Parathyroid adenoma (tissue), 2 donors: Measurements from ENCODE around the gene GSK3A.

Experiments
- H2AFZ ChIP-seq: fragments of 300-600 bp; sonication (generic); one replicate; pipeline ENCODE4 v1.7.0; 2017; ENCODE audit warnings: antibody characterized with exemption, mild to moderate bottlenecking
- H3K27ac ChIP-seq: fragments of 300-600 bp; sonication (generic); one replicate; pipeline ENCODE4 v1.7.0; 2017
- H3K27me3 ChIP-seq: fragments of 300-600 bp; sonication (generic); one replicate; pipeline ENCODE4 v1.7.0; 2017; ENCODE audit warnings: low read length; ENCODE audit not compliant: control insufficient read depth, insufficient read depth
- H3K36me3 ChIP-seq: fragments of 300-600 bp; sonication (generic); one replicate; pipeline ENCODE4 v1.7.0; 2017; ENCODE audit warnings: low read length; ENCODE audit not compliant: control insufficient read depth, insufficient read depth
- H3K4me1 ChIP-seq: fragments of 300-600 bp; sonication (generic); one replicate; pipeline ENCODE4 v1.7.0; 2017; ENCODE audit warnings: control low read depth
- H3K4me2 ChIP-seq: fragments of 300-600 bp; sonication (generic); one replicate; pipeline ENCODE4 v1.7.0; 2017; ENCODE audit warnings: low read length
- H3K4me3 ChIP-seq: fragments of 300-600 bp; sonication (generic); one replicate; pipeline ENCODE4 v1.7.0; 2017; ENCODE audit warnings: low read depth, low read length
- H3K79me2 ChIP-seq: fragments of 300-600 bp; sonication (generic); one replicate; pipeline ENCODE4 v1.7.0; 2017; ENCODE audit warnings: control low read depth
- H3K9ac ChIP-seq: fragments of 300-600 bp; sonication (generic); one replicate; pipeline ENCODE4 v1.7.0; 2017; ENCODE audit warnings: mild to moderate bottlenecking
- H3K9me3 ChIP-seq: fragments of 300-600 bp; sonication (generic); one replicate; pipeline ENCODE4 v1.7.0; 2017; ENCODE audit warnings: low read length; ENCODE audit not compliant: control insufficient read depth
- TF ChIP-seq, protein P1 (sequence below): fragments of 300-600 bp; sonication (generic); IDR thresholded peaks from one replicate; pipeline ENCODE4 v1.7.0; 2017; ENCODE audit warnings: antibody characterized with exemption, mild to moderate bottlenecking
- donor health status: primary hyperparathyroidism.

Gene GSK3A

DNA sequence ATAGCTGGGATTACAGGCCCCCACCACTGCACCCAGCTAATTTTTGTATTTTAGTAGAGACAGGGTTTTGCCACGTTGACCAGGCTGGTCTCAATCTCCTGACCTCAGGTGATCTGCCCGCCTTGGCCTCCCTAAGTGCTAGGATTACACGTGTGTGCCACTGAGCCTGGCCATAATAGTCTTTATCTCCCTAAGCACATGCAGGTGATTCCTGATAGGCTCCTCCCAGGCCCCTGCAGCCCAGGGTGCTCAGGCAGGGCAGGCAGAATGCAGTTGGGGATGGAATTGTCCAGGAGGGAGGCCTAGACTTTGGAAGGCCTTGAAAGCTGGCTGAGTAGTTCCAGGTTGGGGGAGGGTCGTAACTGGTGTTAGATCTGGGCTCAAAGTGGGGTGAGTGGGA lies 13.8 kb downstream of the GSK3A start:
- no peak overlapping the region for H3K27ac ChIP-seq
- H3K79me2 ChIP-seq, result peaks cover 2% of the 10 kb centered on the region
- TF ChIP-seq, protein P1, sequence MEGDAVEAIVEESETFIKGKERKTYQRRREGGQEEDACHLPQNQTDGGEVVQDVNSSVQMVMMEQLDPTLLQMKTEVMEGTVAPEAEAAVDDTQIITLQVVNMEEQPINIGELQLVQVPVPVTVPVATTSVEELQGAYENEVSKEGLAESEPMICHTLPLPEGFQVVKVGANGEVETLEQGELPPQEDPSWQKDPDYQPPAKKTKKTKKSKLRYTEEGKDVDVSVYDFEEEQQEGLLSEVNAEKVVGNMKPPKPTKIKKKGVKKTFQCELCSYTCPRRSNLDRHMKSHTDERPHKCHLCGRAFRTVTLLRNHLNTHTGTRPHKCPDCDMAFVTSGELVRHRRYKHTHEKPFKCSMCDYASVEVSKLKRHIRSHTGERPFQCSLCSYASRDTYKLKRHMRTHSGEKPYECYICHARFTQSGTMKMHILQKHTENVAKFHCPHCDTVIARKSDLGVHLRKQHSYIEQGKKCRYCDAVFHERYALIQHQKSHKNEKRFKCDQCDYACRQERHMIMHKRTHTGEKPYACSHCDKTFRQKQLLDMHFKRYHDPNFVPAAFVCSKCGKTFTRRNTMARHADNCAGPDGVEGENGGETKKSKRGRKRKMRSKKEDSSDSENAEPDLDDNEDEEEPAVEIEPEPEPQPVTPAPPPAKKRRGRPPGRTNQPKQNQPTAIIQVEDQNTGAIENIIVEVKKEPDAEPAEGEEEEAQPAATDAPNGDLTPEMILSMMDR, result no peak
- H2AFZ ChIP-seq, result no peak overlapping the region
- no peaks in the 10 kb centered on the region for H3K36me3 ChIP-seq
- no peaks in the 10 kb centered on the region for H3K27me3 ChIP-seq
- no peaks in the 10 kb centered on the region for H3K4me1 ChIP-seq
- H3K4me3 ChIP-seq, result no peak overlapping the region
- no peaks in the 10 kb centered on the region for H3K9me3 ChIP-seq
- H3K4me2 ChIP-seq, result no peak overlapping the region
- H3K9ac ChIP-seq, result no peak overlapping the region

- peaks cover 15% of the 10 kb centered on the region for H3K79me2 ChIP-seq
- H2AFZ ChIP-seq, result no peak overlapping the region
- no peak overlapping the region for H3K27ac ChIP-seq
- no peak overlapping the region for H3K4me2 ChIP-seq
- no peaks in the 10 kb centered on the region for H3K36me3 ChIP-seq
- H3K4me1 ChIP-seq, result no peaks in the 10 kb centered on the region
- no peaks in the 10 kb centered on the region for H3K9me3 ChIP-seq
- TF ChIP-seq, protein P1, result no peak
- no peaks in the 10 kb centered on the region for H3K27me3 ChIP-seq
- no peak overlapping the region for H3K4me3 ChIP-seq
- H3K9ac ChIP-seq, result no peak overlapping the region
Observed at GRCh38 chr19:42226886-42227285, 15.5 kb downstream of the GSK3A start.

DNA sequence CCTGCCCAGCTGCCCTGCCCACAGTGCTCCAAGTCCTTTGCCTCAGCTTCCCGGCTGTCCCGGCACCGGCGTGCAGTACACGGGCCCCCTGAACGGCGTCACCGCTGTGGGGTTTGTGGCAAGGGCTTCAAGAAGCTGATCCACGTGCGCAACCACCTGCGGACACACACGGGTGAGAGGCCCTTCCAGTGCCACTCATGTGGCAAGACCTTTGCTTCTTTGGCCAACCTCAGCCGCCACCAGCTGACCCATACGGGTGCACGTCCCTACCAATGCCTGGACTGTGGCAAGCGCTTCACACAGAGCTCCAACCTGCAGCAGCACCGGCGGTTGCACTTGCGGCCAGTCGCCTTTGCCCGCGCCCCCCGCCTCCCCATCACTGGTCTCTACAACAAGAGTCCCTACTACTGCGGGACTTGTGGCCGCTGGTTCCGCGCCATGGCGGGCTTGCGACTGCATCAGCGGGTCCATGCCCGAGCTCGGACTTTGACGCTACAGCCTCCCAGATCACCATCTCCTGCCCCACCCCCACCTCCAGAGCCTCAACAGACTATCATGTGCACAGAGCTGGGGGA lies 16.6 kb downstream of the GSK3A start:
- Histone ChIP-seq H3K36me3 (no peaks in the 10 kb centered on the region), H3K9ac (no peak overlapping the region), H3K27ac (no peak overlapping the region), H3K27me3 (no peaks in the 10 kb centered on the region), H3K4me3 (no peak overlapping the region), H3K9me3 (no peaks in the 10 kb centered on the region), H3K4me2 (no peak overlapping the region), H3K4me1 (peaks cover 3% of the 10 kb centered on the region), H3K79me2 (peaks cover 23% of the 10 kb centered on the region), H2AFZ (no peak overlapping the region)
- TF ChIP-seq, protein P1, result no peak

DNA sequence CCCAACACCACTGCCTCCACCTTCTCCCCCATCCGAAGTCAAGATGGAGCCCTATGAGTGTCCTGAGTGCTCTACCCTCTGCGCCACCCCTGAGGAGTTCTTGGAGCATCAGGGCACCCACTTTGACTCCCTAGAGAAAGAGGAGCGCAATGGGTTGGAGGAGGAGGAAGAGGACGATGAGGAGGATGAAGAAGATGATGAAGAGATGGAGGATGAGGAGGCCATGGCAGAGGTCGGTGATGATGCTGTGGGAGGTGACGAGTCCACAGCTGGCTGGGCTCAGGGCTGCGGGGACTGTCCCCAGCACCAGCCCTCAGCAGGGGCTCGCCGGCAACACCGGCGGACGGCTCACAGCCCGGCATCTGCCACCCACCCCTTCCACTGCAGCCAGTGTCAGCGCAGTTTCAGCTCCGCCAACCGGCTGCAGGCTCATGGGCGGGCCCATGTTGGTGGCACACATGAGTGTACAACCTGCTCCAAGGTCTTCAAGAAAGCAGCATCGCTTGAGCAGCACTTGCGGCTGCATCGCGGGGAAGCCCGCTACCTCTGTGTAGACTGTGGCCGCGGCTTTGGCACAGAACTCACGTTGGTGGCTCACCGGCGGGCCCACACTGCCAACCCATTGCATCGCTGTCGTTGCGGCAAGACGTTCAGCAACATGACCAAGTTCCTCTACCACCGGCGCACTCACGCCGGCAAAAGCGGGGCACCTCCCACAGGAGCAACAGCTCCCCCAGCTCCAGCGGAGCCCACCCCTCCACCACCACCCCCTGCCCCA lies 17.3 kb downstream of the GSK3A start:
- peaks cover 3% of the 10 kb centered on the region for H3K4me1 ChIP-seq
- no peaks in the 10 kb centered on the region for H3K36me3 ChIP-seq
- no peak overlapping the region for H3K4me3 ChIP-seq
- no peaks in the 10 kb centered on the region for H3K9me3 ChIP-seq
- TF ChIP-seq, protein P1, result no peak
- H2AFZ ChIP-seq, result no peak overlapping the region
- no peak overlapping the region for H3K27ac ChIP-seq
- H3K4me2 ChIP-seq, result no peak overlapping the region
- no peak overlapping the region for H3K9ac ChIP-seq
- H3K79me2 ChIP-seq, result peaks cover 29% of the 10 kb centered on the region
- no peaks in the 10 kb centered on the region for H3K27me3 ChIP-seq

DNA sequence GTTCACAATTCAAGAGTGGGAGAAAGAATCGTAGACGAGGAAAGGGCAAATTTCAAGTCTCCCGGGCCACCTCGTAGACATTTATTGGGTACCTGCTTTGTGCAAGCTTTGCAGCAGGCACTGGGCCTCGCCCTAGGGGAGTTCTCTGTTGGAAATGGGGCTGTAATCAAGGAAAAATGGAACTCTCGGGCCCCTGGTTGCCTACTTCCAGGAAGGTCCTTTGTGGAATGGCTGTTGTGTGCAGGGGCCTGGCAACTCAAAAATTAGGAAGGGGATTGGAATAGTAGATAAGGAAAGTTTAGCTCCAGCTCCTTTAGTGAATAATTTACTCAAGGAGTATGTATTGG lies 21.7 kb downstream of the GSK3A start:
- Histone ChIP-seq H3K36me3 (no peaks in the 10 kb centered on the region), H3K9ac (peak overlapping the region; percentile 24), H3K4me3 (peak overlapping the region; percentile 99), H3K79me2 (peaks cover 57% of the 10 kb centered on the region), H3K9me3 (no peaks in the 10 kb centered on the region), H2AFZ (peak overlapping the region; percentile 83), H3K27me3 (no peaks in the 10 kb centered on the region), H3K4me2 (peak overlapping the region; percentile 80), H3K27ac (peak overlapping the region; percentile 72), H3K4me1 (peaks cover 17% of the 10 kb centered on the region)
- TF ChIP-seq, protein P1, result no peak
